Right lobe of liver (tissue), 6 donors: ENCODE data around the gene CALD1. TPM values are rescaled to one million over a fixed set of nuclear protein-coding genes. Genes with fewer than 3 reads are reported as not detected.

ENCODE experiments used
- ATAC-seq, 4 donors: fragments of 200-7000 bp; cut with Tn5 transposase; one replicate each; pipeline ENCODE4 v1.9.1; 2020; ENCODE audit warnings: mild to moderate bottlenecking in 4 of 4, moderate library complexity in 4 of 4
- DNase-seq, 3 donors: peaks; one replicate each; pipeline ENCODE4 v3.0.0-alpha.2; 2020
- H3K27ac ChIP-seq, 3 donors: fragments of 200-600 bp; one replicate each; pipeline ENCODE4 v1.8.0; 2022
- H3K27me3 ChIP-seq, 2 donors: fragments of 200-600 bp; one replicate each; pipeline ENCODE4 v1.8.0; 2022
- H3K36me3 ChIP-seq, 4 donors: fragments of 200-600 bp; sonication (generic) in 1 of 4; one replicate each; pipeline versions ENCODE4 v1.5.1 to v1.8.0; 2017 to 2022; ENCODE audit warnings: control low read depth in 1 of 4
- H3K4me1 ChIP-seq, 4 donors: fragments of 200-600 bp; sonication (generic) in 1 of 4; one replicate each; pipeline versions ENCODE4 v1.5.1 to v1.8.0; 2017 to 2022; ENCODE audit warnings: control low read depth in 1 of 4
- H3K4me3 ChIP-seq, 3 donors: fragments of 200-600 bp; one replicate each; pipeline ENCODE4 v1.8.0; 2022
- H3K9me3 ChIP-seq, 4 donors: fragments of 200-600 bp; sonication (generic) in 1 of 4; one replicate each; pipeline versions ENCODE4 v1.5.1 to v1.8.0; 2017 to 2022; ENCODE audit warnings: control low read depth in 1 of 4
- POLR2A ChIP-seq: fragments of 450-650 bp; IDR thresholded peaks from one replicate; pipeline ENCODE4 v1.6.1; 2017; ENCODE audit warnings: antibody characterized with exemption, mild to moderate bottlenecking
- WGBS: methylation state at CpG from one replicate; pipeline ENCODE4 v1.1.6; 2018; ENCODE audit warnings: low coverage, low lambda C conversion rate; ENCODE audit not compliant: insufficient coverage; ENCODE audit errors: missing lambda C conversion rate; 5-methylcytosine and 5-hydroxymethylcytosine counted together
- intact Hi-C, 2 donors: fragments of 100-400 bp; cut with DNase I; formaldehyde crosslinking; loops; one replicate each; pipeline versions ENCODE4 v1.11.2 to v1.14.1; 2022
- long read RNA-seq: library from polyadenylated mRNA; unstranded; transcript quantifications from one replicate; pipeline ENCODE4 v2.0.0, GENCODE V29; 2019
- total RNA-seq, 6 experiments: library from RNA; depleted of rRNA in 2 of 6; stranded (reverse); fragments of >200 nt in 2 of 6; fragmentation: NEBNext Ultra II Directional in 3 of 6; extraction: Animal tissue kit (Norgen Biotek cat#: 25700) in 3 of 6; gene quantifications; one replicate each; pipeline versions ENCODE4 v1.1.0 to v1.2.4, GENCODE V29; 2016 to 2023
- TF ChIP-seq, protein P1 (sequence below), 4 donors: fragments of 200-600 bp in 3 of 4; fragments of 450-650 bp in 1 of 4; IDR thresholded peaks; one replicate each; pipeline versions ENCODE4 v1.5.1 to v1.8.0; 2016 to 2022; ENCODE audit warnings: antibody characterized with exemption in 4 of 4, mild to moderate bottlenecking in 2 of 4
- donor health status: DM: no; HTN: yes; CAD: no.
- donor health status: DM: no; HTN: no; CAD: no.
- donor health status: DM: no; HTN: no; CAD: no.
- donor health status: DM: no; HTN: yes; CAD: no.
- donor health status: DM: no; HTN: yes; CAD: no.

Gene CALD1, protein sequence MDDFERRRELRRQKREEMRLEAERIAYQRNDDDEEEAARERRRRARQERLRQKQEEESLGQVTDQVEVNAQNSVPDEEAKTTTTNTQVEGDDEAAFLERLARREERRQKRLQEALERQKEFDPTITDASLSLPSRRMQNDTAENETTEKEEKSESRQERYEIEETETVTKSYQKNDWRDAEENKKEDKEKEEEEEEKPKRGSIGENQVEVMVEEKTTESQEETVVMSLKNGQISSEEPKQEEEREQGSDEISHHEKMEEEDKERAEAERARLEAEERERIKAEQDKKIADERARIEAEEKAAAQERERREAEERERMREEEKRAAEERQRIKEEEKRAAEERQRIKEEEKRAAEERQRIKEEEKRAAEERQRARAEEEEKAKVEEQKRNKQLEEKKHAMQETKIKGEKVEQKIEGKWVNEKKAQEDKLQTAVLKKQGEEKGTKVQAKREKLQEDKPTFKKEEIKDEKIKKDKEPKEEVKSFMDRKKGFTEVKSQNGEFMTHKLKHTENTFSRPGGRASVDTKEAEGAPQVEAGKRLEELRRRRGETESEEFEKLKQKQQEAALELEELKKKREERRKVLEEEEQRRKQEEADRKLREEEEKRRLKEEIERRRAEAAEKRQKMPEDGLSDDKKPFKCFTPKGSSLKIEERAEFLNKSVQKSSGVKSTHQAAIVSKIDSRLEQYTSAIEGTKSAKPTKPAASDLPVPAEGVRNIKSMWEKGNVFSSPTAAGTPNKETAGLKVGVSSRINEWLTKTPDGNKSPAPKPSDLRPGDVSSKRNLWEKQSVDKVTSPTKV
- 100 to 1,000 TPM; 110 to 181 (median 131) TPM for total RNA-seq
- long read RNA-seq, partial matches to known transcripts = 111 of 118 reads
- long read RNA-seq, other reads (novel, unspliced or antisense) = 6 of 118 reads

DNA sequence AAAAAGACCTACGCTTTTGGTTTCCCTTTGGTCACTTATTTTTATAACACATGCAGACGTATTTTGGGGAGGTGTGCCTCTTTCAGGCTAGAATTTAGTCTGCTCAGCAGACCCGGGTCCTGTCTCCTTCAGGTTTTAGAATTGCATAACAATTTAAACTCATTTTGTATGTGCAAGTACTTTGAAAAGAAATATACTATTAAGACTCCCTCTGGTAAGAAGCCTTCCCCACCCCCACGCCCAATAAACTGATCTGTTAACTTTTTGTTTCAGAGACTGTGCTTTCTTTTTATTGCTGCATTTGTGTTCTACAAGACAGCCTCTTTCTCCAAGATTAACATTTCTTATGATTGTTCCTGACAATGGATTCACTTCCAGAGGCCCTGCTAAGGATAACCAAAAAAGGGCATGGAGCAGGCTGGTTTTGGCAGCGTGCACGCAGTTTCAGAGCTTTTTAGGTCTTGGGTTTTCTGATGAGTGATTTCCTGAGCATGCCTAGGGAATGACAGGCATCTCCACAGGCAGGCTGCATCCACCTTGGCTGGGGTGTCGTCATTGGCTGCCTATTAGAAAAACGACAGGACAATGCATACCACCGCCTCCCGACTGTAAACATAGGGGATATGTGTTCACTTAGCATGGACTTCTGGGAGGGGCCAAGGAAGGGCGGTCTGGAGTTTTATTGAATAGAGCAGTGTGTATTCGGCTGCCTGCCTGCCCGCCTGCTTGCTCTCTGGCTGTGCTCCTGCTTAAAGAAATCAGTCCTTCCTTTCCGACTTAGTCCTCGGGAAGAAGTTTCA lies at the start of gene CALD1:
TSS of gene CALD1 (plus strand) at position 694 of the 800 bp plus-strand sequence. CDS start 88,100 bp downstream, outside the sequence.
- H3K36me3 ChIP-seq = no peaks in the 10 kb centered on the region
- H3K4me3 ChIP-seq = peak within 1 kb of the TSS; percentile 11 to 39 (median 35)
- peak in 2 of 3 donors; percentile 41 to 47 for DNase-seq
- ATAC-seq = peak; percentile 78 to 89 (median 88)
- H3K4me1 ChIP-seq = no peaks in the 10 kb centered on the region
- TF ChIP-seq, protein P1, sequence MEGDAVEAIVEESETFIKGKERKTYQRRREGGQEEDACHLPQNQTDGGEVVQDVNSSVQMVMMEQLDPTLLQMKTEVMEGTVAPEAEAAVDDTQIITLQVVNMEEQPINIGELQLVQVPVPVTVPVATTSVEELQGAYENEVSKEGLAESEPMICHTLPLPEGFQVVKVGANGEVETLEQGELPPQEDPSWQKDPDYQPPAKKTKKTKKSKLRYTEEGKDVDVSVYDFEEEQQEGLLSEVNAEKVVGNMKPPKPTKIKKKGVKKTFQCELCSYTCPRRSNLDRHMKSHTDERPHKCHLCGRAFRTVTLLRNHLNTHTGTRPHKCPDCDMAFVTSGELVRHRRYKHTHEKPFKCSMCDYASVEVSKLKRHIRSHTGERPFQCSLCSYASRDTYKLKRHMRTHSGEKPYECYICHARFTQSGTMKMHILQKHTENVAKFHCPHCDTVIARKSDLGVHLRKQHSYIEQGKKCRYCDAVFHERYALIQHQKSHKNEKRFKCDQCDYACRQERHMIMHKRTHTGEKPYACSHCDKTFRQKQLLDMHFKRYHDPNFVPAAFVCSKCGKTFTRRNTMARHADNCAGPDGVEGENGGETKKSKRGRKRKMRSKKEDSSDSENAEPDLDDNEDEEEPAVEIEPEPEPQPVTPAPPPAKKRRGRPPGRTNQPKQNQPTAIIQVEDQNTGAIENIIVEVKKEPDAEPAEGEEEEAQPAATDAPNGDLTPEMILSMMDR (IDR thresholded peaks at IDR 0.05) = no peak
- TF ChIP-seq POLR2A = peak; percentile 35
- intact Hi-C loops = no loop called here
- H3K9me3 ChIP-seq = no peaks in the 10 kb centered on the region
- WGBS = 36% methylated on average over 15 of the region's 15 CpGs
- H3K27me3 ChIP-seq = no peaks in the 10 kb centered on the region
- H3K27ac ChIP-seq = peak within 1 kb of the TSS; percentile 22 to 63 (median 51)

DNA sequence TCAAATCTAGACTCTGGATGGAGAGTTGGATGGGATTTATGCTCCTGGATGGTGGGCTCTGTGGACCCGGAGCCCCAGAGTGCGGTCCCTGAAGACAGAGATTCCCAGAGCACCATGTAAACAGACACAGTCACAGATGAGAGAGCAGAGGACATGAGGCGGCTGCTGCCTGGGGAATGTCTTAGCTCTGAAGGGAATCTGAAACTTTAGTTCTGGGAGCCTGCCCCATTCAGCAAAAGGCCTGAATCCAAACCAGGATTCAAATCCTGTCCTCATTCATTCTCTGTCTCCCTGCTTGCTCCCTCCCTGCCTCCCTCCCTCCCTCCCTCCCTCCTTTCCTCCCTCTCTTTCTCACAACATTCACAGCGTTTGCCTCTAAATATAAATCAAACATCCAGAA lies 49.5 kb upstream of the CALD1 start:
- TF ChIP-seq, protein P1 (IDR thresholded peaks at IDR 0.05) = no peak
- TF ChIP-seq POLR2A = no peak
- Histone ChIP-seq H3K9me3 (no peaks in the 10 kb centered on the region), H3K27me3 (no peaks in the 10 kb centered on the region), H3K4me3 (no peak overlapping the region), H3K36me3 (no peaks in the 10 kb centered on the region), H3K27ac (peak overlapping the region in 2 of 3 donors; percentile 10 to 16), H3K4me1 (no peaks in the 10 kb centered on the region)
- ATAC-seq (no peak), DNase-seq (no peak)
- WGBS = 29% methylated on average over 1 of the region's 4 CpGs
- intact Hi-C loops = no loop called here

DNA sequence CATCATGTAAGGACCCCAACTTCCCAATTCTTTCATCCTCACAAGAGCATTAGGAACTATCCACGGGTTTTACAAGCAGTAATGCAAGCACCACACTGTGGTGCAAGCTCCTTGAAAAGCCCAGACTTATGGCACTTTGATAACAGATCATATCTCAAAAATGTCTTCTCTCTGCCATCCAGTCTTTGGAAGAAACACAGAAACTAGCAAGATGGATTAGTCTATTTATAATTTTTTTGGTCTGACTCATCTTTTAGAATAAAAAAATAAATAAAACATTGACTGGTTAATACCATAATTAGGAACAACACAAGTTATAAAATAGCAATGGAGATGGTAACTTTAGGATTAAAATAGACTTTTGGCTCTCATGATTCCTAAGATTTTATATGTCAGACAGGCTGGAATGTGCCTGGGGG lies 49.0 kb upstream of the CALD1 start:
- no peaks in the 10 kb centered on the region for H3K9me3 ChIP-seq
- DNase-seq (no peak), ATAC-seq (no peak)
- no peaks in the 10 kb centered on the region for H3K4me1 ChIP-seq
- H3K27ac ChIP-seq = peak overlapping the region in 1 of 3 donors; percentile 5
- WGBS = 15% methylated on average over 1 of the region's 1 CpG
- intact Hi-C loops = no loop called here
- no peaks in the 10 kb centered on the region for H3K27me3 ChIP-seq
- no peak overlapping the region for H3K4me3 ChIP-seq
- H3K36me3 ChIP-seq = no peaks in the 10 kb centered on the region
- TF ChIP-seq, protein P1 (IDR thresholded peaks at IDR 0.05) = no peak
- no peak for TF ChIP-seq POLR2A

DNA sequence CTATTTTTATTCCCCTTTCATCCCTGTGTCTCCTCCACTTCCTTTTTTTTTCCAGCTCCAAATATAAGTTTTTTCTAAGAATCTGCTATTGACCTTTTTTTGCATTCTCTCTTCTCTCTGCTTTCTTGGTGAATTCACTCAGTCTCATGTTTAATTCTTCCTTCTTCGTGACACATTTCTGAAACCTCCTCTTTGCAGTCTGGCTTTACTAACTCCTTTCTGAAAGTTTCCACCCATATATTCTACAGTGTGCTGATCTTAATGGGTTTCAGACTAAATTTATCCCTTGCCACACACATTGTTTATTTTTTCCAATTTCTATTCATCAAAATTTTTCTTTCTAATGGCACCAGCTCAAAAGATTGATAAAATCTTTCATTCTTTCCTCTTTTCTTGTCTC lies 47.8 kb upstream of the CALD1 start:
- Histone ChIP-seq H3K36me3 (no peaks in the 10 kb centered on the region), H3K27ac (no peak overlapping the region)

More for the DNA sequence above, 47.8 kb upstream of the CALD1 start:
- Histone ChIP-seq H3K9me3 (no peaks in the 10 kb centered on the region), H3K27me3 (no peaks in the 10 kb centered on the region), H3K4me1 (no peaks in the 10 kb centered on the region), H3K4me3 (no peak overlapping the region)
- intact Hi-C loops = no loop called here
- DNase-seq (no peak), ATAC-seq (no peak)
- WGBS = 33% methylated on average over 1 of the region's 1 CpG
- TF ChIP-seq POLR2A = no peak
- TF ChIP-seq, protein P1 (IDR thresholded peaks at IDR 0.05) = no peak
